Mononuclear cell (primary cell): ENCODE data around the gene LRRC59. TPM values are rescaled to one million over a fixed set of nuclear protein-coding genes. Genes with fewer than 3 reads are reported as not detected.
"Not testable (repeated sequence)": the region's sequence is repeated elsewhere in the genome, so short reads cannot be mapped to it uniquely, and the experiment has no call there.

Source experiments
- H3K27me3 ChIP-seq: 2 replicates; pipeline ENCODE4 v1.6.0; 2011; ENCODE audit warnings: low read length, control low read depth; ENCODE audit not compliant: insufficient read depth
- H3K4me1 ChIP-seq: 2 replicates; pipeline ENCODE4 v1.5.1; 2011; ENCODE audit warnings: mild to moderate bottlenecking, low read length, control low read depth; ENCODE audit not compliant: insufficient read depth
- H3K4me3 ChIP-seq: 2 replicates; pipeline ENCODE4 v1.5.1; 2011; ENCODE audit warnings: mild to moderate bottlenecking, low read length, moderate library complexity
- H3K9me3 ChIP-seq: 2 replicates; pipeline ENCODE4 v1.5.1; 2011; ENCODE audit warnings: low read depth, mild to moderate bottlenecking, control low read depth, low read length
- total RNA-seq: library from RNA; depleted of rRNA; stranded (reverse); fragments of >200 nt; gene quantifications from one replicate; pipeline ENCODE4 v1.2.3, GENCODE V29; 2012

LRRC59 gene
- total RNA-seq, 1 donor = 59.2 TPM

DNA sequence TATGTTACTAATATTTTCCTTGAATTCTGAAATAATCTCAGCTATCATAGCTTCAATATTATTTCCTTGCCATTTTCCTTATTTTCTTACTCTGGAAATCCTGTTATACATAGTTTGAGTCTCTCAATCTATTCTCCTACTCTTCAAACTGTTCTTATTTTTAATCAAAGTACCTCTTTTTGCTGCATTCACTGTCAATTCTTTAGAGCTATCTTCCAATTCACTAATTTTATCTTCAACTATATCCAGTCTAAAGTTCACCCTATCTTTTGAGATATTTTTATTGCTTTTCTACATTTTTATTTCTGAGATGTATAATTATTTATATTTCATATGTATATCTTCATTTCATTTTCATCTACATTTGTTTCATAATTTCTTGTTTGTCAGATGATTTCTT, 58.7 kb downstream of the LRRC59 start:
- Histone ChIP-seq H3K4me1 (peaks cover under 1% of the 10 kb centered on the region), H3K9me3 (peaks cover 5% of the 10 kb centered on the region), H3K27me3 (no peaks in the 10 kb centered on the region), H3K4me3 (no peak overlapping the region)

DNA sequence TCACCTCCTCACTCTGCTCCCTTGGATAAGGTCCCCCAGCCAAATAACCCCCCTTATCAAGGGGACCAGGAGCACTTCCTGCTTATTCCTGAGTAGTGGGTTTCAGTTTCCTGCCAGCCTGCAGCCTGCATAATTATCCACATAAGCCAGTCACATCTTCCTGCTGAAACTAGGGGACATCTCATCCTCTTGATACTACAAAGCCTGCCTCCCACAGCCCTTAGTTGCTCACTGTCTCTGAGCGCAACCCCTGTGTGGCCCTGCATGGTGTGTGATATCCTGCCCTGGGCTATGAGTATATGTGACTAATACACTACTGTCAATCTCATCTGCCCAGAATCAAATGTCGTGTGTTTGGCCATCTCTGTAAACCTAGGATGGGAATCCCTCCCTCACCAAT, 59.4 kb downstream of the LRRC59 start:
- H3K27me3 ChIP-seq = no peaks in the 10 kb centered on the region
- peaks cover 5% of the 10 kb centered on the region for H3K4me1 ChIP-seq
- H3K4me3 ChIP-seq = no peak overlapping the region
- H3K9me3 ChIP-seq = peaks cover 5% of the 10 kb centered on the region

DNA sequence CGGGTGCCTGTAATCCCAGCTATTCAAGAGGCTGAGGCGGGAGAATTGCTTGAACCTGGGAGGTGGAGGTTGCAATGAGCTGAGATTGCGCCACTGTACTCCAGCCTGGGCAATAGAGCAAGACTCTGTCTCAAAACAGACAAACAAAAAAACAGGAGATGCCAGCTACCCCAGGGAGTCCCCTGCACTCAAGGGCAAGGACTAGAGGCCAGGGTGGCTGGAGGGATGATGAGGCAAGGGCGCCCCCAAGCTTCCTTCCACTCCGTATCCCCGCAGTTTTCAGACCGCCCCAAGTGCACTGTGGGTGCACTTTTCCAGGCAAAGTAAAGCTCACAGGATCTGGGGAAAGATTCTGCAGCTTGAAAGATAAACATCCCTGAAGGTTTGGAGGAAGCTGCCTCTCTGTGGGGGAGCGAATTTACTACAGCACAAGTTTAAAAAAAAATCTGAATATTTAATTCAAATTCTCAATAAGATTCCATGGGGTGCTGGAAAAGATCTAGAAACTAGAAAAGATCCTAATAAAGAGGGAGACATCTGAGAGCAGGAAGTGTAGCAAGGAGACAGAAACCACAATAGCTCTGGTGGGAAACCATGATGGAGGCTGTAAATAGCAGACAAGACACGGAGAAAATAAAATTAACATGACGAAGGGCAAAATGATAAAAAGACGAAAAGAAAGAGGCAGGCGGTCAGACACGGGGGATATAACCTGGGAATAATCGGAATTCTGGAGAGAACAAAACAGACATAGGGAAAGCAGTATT, 63.8 kb downstream of the LRRC59 start:
- not testable (repeated sequence) for H3K4me1 ChIP-seq, H3K27me3 ChIP-seq, H3K9me3 ChIP-seq, H3K4me3 ChIP-seq

DNA sequence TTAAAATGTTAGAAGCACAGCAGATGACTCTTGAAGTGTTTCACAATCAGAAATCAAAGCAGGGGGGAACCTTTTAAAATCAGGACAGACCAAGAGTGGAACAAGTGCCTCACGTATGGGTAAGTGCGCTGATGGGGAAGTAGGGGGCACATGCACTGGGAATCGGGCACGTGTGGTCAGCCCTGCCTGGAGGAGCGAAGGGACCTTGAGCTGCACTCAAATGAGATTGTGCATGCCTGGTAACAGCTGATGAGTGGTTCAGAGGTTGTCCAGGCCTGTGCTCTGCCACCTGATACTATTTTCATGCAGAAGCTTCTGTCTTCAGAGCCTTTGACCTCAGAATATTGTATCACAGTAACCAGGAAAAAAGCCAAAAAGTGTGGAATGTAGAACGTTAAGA, 65.1 kb downstream of the LRRC59 start:
- H3K27me3 ChIP-seq = no peaks in the 10 kb centered on the region
- H3K4me1 ChIP-seq = peaks cover 5% of the 10 kb centered on the region
- H3K9me3 ChIP-seq = no peaks in the 10 kb centered on the region
- H3K4me3 ChIP-seq = no peak overlapping the region

Other genes with a start within 250 kb of the LRRC59 start
- gene PPP1R9B, start 246.8 kb downstream of the LRRC59 start, total RNA-seq = 53.0 TPM
- gene SGCA, start 231.5 kb downstream of the LRRC59 start, total RNA-seq = not detected
- gene COL1A1, start 195.9 kb downstream of the LRRC59 start, total RNA-seq = 2.9 TPM
- not detected for gene TMEM92, start 123.1 kb downstream of the LRRC59 start, total RNA-seq
- gene XYLT2, start 51.4 kb downstream of the LRRC59 start, total RNA-seq = 6.8 TPM
- gene MRPL27, start 24.3 kb downstream of the LRRC59 start, total RNA-seq = 17.1 TPM
- 0.52 TPM for gene EME1, start 24.3 kb downstream of the LRRC59 start, total RNA-seq
- gene ACSF2, start 28.7 kb upstream of the LRRC59 start, total RNA-seq = 5.6 TPM
- not detected for gene CHAD, start 71.4 kb upstream of the LRRC59 start, total RNA-seq
- 19.5 TPM for gene RSAD1, start 81.3 kb upstream of the LRRC59 start, total RNA-seq
- 0.73 TPM for gene MYCBPAP, start 110.9 kb upstream of the LRRC59 start, total RNA-seq
- gene EPN3, start 135.2 kb upstream of the LRRC59 start, total RNA-seq = not detected
- gene SPATA20, start 149.7 kb upstream of the LRRC59 start, total RNA-seq = 18.9 TPM
- under 0.01 TPM for gene CACNA1G, start 163.2 kb upstream of the LRRC59 start, total RNA-seq
- 18.1 TPM for gene ABCC3, start 237.4 kb upstream of the LRRC59 start, total RNA-seq